Heart right ventricle (tissue), 16 donors: Measurements from ENCODE around the gene CORO1C. TPM values are rescaled to one million over a fixed set of nuclear protein-coding genes. Genes with fewer than 3 reads are reported as not detected.

Experiments
- ATAC-seq, 8 donors: fragments of 200-7000 bp; cut with Tn5 transposase; one replicate each; pipeline ENCODE4 v1.9.1; 2020; ENCODE audit warnings: mild to moderate bottlenecking in 8 of 8, moderate library complexity in 8 of 8, moderate number of reproducible peaks in 1 of 8
- DNase-seq, 2 donors: peaks; one replicate each; pipeline ENCODE4 v3.0.0-alpha.2; 2020
- H3K27ac ChIP-seq, 10 donors: fragments of 200-600 bp; sonication (generic) in 2 of 10; one replicate each; pipeline versions ENCODE4 v1.5.0 to v1.8.0; 2020 to 2022; ENCODE audit warnings: mild to moderate bottlenecking in 3 of 10
- H3K27me3 ChIP-seq, 7 donors: fragments of 200-600 bp; one replicate each; pipeline ENCODE4 v1.8.0; 2021 to 2022; ENCODE audit warnings: mild to moderate bottlenecking in 2 of 7
- H3K36me3 ChIP-seq, 9 donors: fragments of 200-600 bp; sonication (generic) in 1 of 9; one replicate each; pipeline versions ENCODE4 v1.5.0 to v1.8.0; 2020 to 2022; ENCODE audit warnings: mild to moderate bottlenecking in 2 of 9
- H3K4me1 ChIP-seq, 9 donors: fragments of 200-600 bp; sonication (generic) in 1 of 9; one replicate each; pipeline versions ENCODE4 v1.5.0 to v1.8.0; 2020 to 2022; ENCODE audit warnings: mild to moderate bottlenecking in 4 of 9
- H3K4me3 ChIP-seq, 10 donors: fragments of 200-600 bp; sonication (generic) in 2 of 10; one replicate each; pipeline versions ENCODE4 v1.5.0 to v1.8.0; 2020 to 2022; ENCODE audit warnings: mild to moderate bottlenecking in 7 of 10, moderate library complexity in 2 of 10
- H3K9me3 ChIP-seq, 11 donors: fragments of 200-600 bp in 10 of 11; sonication (generic) in 2 of 11; one replicate each; pipeline versions ENCODE4 v1.5.0 to v1.8.0; 2013 to 2022; ENCODE audit warnings: mild to moderate bottlenecking in 2 of 11, control low read depth in 1 of 11, moderate library complexity in 1 of 11
- CTCF ChIP-seq, 9 donors: fragments of 200-600 bp; sonication (generic) in 2 of 9; IDR thresholded peaks; one replicate each; pipeline versions ENCODE4 v1.5.0 to v1.8.0; 2021 to 2022; ENCODE audit warnings: antibody characterized with exemption in 9 of 9, mild to moderate bottlenecking in 5 of 9, moderate library complexity in 1 of 9
- WGBS, 2 donors: extraction: QIAGEN DNeasy Blood & Tissue Kit; methylation state at CpG; one replicate each; pipeline ENCODE4 v1.1.7; 2013; ENCODE audit warnings: inconsistent platforms in 1 of 2; 5-methylcytosine and 5-hydroxymethylcytosine counted together
- intact Hi-C, 10 donors: fragments of 100-400 bp; cut with DNase I; formaldehyde crosslinking; loops; one replicate each; pipeline versions ENCODE4 v1.11.1 to v1.14.2; 2022
- polyA plus RNA-seq, 2 donors: library from polyadenylated mRNA; stranded (reverse); fragments of 200-250 nt; gene quantifications; one replicate each; pipeline ENCODE4 v1.2.3, GENCODE V29; 2013
- total RNA-seq, 10 donors: library from RNA; stranded (reverse); fragmentation: NEBNext Ultra II Directional in 3 of 10; extraction: Animal tissue kit (Norgen Biotek cat#: 25700) in 3 of 10; gene quantifications; one replicate each; pipeline versions ENCODE4 v1.2.1 to v1.2.4, GENCODE V29; 2021 to 2023
- donor health status: Arrhythmogenic right ventricular cardiomyopathy.
- donor health status: ischemic (EF 13 %, LVEDD 7.1; RV severe dilation, severe dysfunction).
- donor health status: healthy with polysubstance abuse.
- donor health status: DM: no; HTN: yes; CAD: no.
- donor health status: DM: no; HTN: no; CAD: no.
- donor health status: ischemic (EF 25% LVEDD 6.9; RV normal size, moderate dysfunction).
- donor health status: ischemic (EF 25% LVEDD 5.7; RV mildly dilated, moderate dysfunction).
- donor health status: healthy.
- donor health status: DM: yes; HTN: yes; CAD: no.
- donor health status: Ischemic cardiomyopathy.
- donor health status: ischemic (EF 35%, LVEDD 5.7; RV mildly dilated, moderate dysfunction).
- donor health status: nonischemic (EF 11% LVEDD 7.7; RV severe dilation, severe dysfunction).
- donor health status: DM: yes; HTN: yes; CAD: no.
- donor health status: PGD.
- donor health status: ischemic (EF 29% LVEDD 5.4; RV normal size, mild dysfunction).
- donor health status: nonischemic (EF 23%, LVEDD 6.1; RV moderate dilation, normal function).

The CORO1C gene
- total and polyA plus RNA-seq, 12 donors = 25.5 to 88.6 (median 58.2) TPM

- 63 to 72% methylated on average over 10 of the region's 10 CpGs for WGBS, 2 donors
- DNase-seq = no peak
- no peak for ATAC-seq
- peaks cover 0 to 79% (median 20%) of the 10 kb centered on the region in 9 donors for H3K36me3 ChIP-seq
- H3K9me3 ChIP-seq = no peaks in the 10 kb centered on the region
- TF ChIP-seq CTCF (IDR thresholded peaks at IDR 0.05) = no peak
- intact Hi-C loops = no loop called here
- no peaks in the 10 kb centered on the region for H3K27me3 ChIP-seq
- peak overlapping the region in 6 of 10 donors; percentile 9 to 79 (median 30) for H3K27ac ChIP-seq
- H3K4me1 ChIP-seq = peaks cover 5 to 89% (median 48%) of the 10 kb centered on the region in 9 donors
- H3K4me3 ChIP-seq = no peak overlapping the region
These were observed 84.4 kb downstream of the CORO1C start for GRCh38 chr12:108646600-108647579.

- ATAC-seq (no peak), DNase-seq (no peak)
- Histone ChIP-seq H3K4me3 (no peak overlapping the region), H3K4me1 (peaks cover 5 to 94% (median 58%) of the 10 kb centered on the region in 9 donors), H3K9me3 (no peaks in the 10 kb centered on the region), H3K27ac (peak overlapping the region in 4 of 10 donors; percentile 5 to 79 (median 49)), H3K36me3 (peaks cover 0 to 70% (median 13%) of the 10 kb centered on the region in 9 donors), H3K27me3 (no peaks in the 10 kb centered on the region)
- no peak for TF ChIP-seq CTCF (IDR thresholded peaks at IDR 0.05)
- intact Hi-C loops = no loop called here
- WGBS, 2 donors = 80 to 82% methylated on average over 15 of the region's 15 CpGs
These were observed 85.4 kb downstream of the CORO1C start for GRCh38 chr12:108645686-108646599.

GRCh38 chr12:108644811-108645120 lies 86.6 kb downstream of the CORO1C start:
- no peak overlapping the region for H3K4me3 ChIP-seq
- peaks cover 0 to 58% (median 12%) of the 10 kb centered on the region in 9 donors for H3K36me3 ChIP-seq
- intact Hi-C loops = no loop called here
- H3K27me3 ChIP-seq = no peaks in the 10 kb centered on the region
- 97 to 99% methylated on average over 7 of the region's 7 CpGs for WGBS, 2 donors
- no peaks in the 10 kb centered on the region for H3K9me3 ChIP-seq
- TF ChIP-seq CTCF (IDR thresholded peaks at IDR 0.05) = no peak
- ATAC-seq (no peak), DNase-seq (no peak)
- H3K4me1 ChIP-seq = peaks cover 5 to 92% (median 55%) of the 10 kb centered on the region in 9 donors
- H3K27ac ChIP-seq = peak overlapping the region in 8 of 10 donors; percentile 47 to 82 (median 62)
